ENCODE data around the gene FAM47C.

DNA sequence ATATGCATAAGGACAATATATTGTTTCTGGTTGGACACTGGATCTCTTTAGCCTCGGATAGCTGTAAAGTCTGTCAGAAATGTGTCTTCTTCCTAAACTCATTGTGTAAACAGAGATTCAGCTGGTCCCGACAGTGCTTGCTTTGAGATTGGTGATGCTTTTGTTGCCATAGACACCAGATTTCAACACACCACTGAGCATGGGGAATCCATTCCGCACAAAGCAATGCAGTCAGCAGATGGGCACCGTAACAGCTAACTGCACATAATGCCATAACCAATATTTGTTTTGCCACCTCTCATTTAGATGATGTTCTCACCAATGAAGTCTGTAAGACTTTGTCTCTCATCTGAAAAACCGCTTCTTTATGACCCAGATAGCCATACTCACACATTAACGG, 33.3 kb upstream of the FAM47C start:
- TF ChIP-seq CTCF (IDR thresholded peaks at IDR 0.05) (no peak), POLR2AphosphoS5 (IDR thresholded peaks at IDR 0.05) (no peak), POLR2A (IDR thresholded peaks at IDR 0.05) (no peak)

Measured in suprapubic skin (tissue), 4 donors.